ENCODE measurements around the gene EPHB1. TPM values are rescaled to one million over a fixed set of nuclear protein-coding genes. Genes with fewer than 3 reads are reported as not detected.

The EPHB1 gene
- total RNA-seq, 1 donor, result 1.3 TPM

- H3K4me3 ChIP-seq (ENCODE audit: low read depth, low read length), result no peak overlapping the region
- no peak for TF ChIP-seq CTCF (IDR thresholded peaks at IDR 0.05; ENCODE audit: insufficient read depth, low read depth, low read length)
- no peak for DNase-seq (ENCODE audit: low read depth)
Measured at GRCh38 chr3:134952371-134952770, 157.3 kb downstream of the EPHB1 start.

- H3K4me3 ChIP-seq (ENCODE audit: low read depth, low read length), result no peak overlapping the region
- TF ChIP-seq CTCF (IDR thresholded peaks at IDR 0.05; ENCODE audit: insufficient read depth, low read depth, low read length), result no peak
Measured at GRCh38 chr3:134955874-134956273, 160.8 kb downstream of the EPHB1 start.

GRCh38 chr3:134956395-134956794, 161.3 kb downstream of the EPHB1 start:
- DNase-seq (ENCODE audit: low read depth), result no peak
- H3K4me3 ChIP-seq (ENCODE audit: low read depth, low read length), result no peak overlapping the region
- TF ChIP-seq CTCF (IDR thresholded peaks at IDR 0.05; ENCODE audit: insufficient read depth, low read depth, low read length), result no peak

More at GRCh38 chr3:134955874-134956273, 160.8 kb downstream of the EPHB1 start:
- DNase-seq (ENCODE audit: low read depth), result no peak

- no peak overlapping the region for H3K4me3 ChIP-seq (ENCODE audit: low read depth, low read length)
- TF ChIP-seq CTCF (IDR thresholded peaks at IDR 0.05; ENCODE audit: insufficient read depth, low read depth, low read length), result no peak
- no peak for DNase-seq (ENCODE audit: low read depth)
Measured at GRCh38 chr3:134956844-134957243, 161.8 kb downstream of the EPHB1 start.

- no peak overlapping the region for H3K4me3 ChIP-seq (ENCODE audit: low read depth, low read length)
- no peak for DNase-seq (ENCODE audit: low read depth)
- no peak for TF ChIP-seq CTCF (IDR thresholded peaks at IDR 0.05; ENCODE audit: insufficient read depth, low read depth, low read length)
Measured at GRCh38 chr3:134959516-134959915, 164.5 kb downstream of the EPHB1 start.

- no peak for DNase-seq (ENCODE audit: low read depth)
- TF ChIP-seq CTCF (IDR thresholded peaks at IDR 0.05; ENCODE audit: insufficient read depth, low read depth, low read length), result no peak
- no peak overlapping the region for H3K4me3 ChIP-seq (ENCODE audit: low read depth, low read length)
Measured at GRCh38 chr3:134964226-134964625, 169.2 kb downstream of the EPHB1 start.

GRCh38 chr3:134965865-134966481, 170.9 kb downstream of the EPHB1 start:
- no peak for DNase-seq (ENCODE audit: low read depth)
- TF ChIP-seq CTCF (IDR thresholded peaks at IDR 0.05; ENCODE audit: insufficient read depth, low read depth, low read length), result no peak
- H3K4me3 ChIP-seq (ENCODE audit: low read depth, low read length), result no peak overlapping the region
